ENCODE data around the gene DUSP22. TPM values are rescaled to one million over a fixed set of nuclear protein-coding genes. Genes with fewer than 3 reads are reported as not detected.

Gene DUSP22
- total RNA-seq, 1 donor from 2014 or later, result 61.2 TPM

- H3K4me1 ChIP-seq, result peaks cover 31% of the 10 kb centered on the region
- no peaks in the 10 kb centered on the region for H3K9me3 ChIP-seq
- H3K4me3 ChIP-seq, result no peak overlapping the region
- DNase-seq (no peak), ATAC-seq (no peak)
- intact Hi-C loops (cut with DNase I), result no loop called here
- no peak overlapping the region for H3K27ac ChIP-seq
- H3K27me3 ChIP-seq, result peaks cover 45% of the 10 kb centered on the region
- TF ChIP-seq CTCF (IDR thresholded peaks at IDR 0.05), result no peak
- H3K36me3 ChIP-seq, result no peaks in the 10 kb centered on the region
Observed at GRCh38 chr6:395432-396125, 103.3 kb downstream of the DUSP22 start.

GRCh38 chr6:396126-396520 is 103.8 kb downstream of the DUSP22 start:
- Histone ChIP-seq H3K4me1 (peaks cover 26% of the 10 kb centered on the region), H3K36me3 (no peaks in the 10 kb centered on the region), H3K27me3 (peaks cover 40% of the 10 kb centered on the region), H3K4me3 (no peak overlapping the region), H3K9me3 (no peaks in the 10 kb centered on the region), H3K27ac (no peak overlapping the region)
- TF ChIP-seq CTCF (IDR thresholded peaks at IDR 0.05), result no peak
- no peak for ATAC-seq
- intact Hi-C loops (cut with DNase I), result no loop called here
- DNase-seq, result no peak

DNA sequence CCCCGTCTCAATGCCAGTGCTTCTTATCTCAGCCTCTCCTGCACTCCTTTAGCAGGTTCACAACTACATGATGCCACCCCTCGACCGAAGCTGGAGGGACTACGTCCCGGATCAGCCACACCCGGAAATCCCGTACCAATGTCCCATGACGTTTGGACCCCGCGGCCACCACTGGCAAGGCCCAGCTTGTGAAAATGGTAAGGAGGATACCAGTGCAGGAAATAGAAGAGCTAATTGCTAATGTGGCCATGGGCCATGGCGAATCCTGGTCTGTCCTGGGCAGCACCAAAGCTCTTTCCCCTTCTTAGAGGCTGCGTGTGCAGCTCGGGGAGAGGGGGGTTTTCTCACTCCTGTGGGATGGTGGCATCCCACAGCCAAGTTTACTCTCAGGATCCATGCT is 104.8 kb downstream of the DUSP22 start:
- peaks cover 18% of the 10 kb centered on the region for H3K4me1 ChIP-seq
- DNase-seq, result no peak
- no peak for TF ChIP-seq CTCF (IDR thresholded peaks at IDR 0.05)
- intact Hi-C loops (cut with DNase I), result no loop called here
- H3K36me3 ChIP-seq, result no peaks in the 10 kb centered on the region
- no peaks in the 10 kb centered on the region for H3K9me3 ChIP-seq
- H3K4me3 ChIP-seq, result no peak overlapping the region
- peaks cover 32% of the 10 kb centered on the region for H3K27me3 ChIP-seq
- no peak for ATAC-seq
- no peak overlapping the region for H3K27ac ChIP-seq

DNA sequence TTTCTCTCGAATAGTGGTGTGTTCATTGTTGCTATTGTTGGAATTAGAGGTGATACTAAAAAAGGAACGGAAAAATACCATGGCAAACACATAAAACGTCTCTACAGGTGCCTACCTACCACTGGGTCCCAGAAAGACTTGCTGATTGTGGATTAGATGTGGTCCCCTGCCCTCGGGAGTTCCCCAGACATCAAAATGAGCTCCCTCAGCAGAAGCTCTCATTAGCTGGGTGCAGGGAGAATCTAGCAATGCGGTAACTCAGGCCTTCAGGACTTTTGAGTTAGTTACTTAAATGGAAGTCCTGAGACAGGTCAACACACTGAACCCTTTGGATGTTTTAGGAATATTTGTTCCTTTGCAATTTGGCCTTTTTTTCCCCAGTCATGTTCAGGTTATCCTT is 105.3 kb downstream of the DUSP22 start:
- intact Hi-C loops (cut with DNase I), result no loop called here
- no peaks in the 10 kb centered on the region for H3K36me3 ChIP-seq

DNA sequence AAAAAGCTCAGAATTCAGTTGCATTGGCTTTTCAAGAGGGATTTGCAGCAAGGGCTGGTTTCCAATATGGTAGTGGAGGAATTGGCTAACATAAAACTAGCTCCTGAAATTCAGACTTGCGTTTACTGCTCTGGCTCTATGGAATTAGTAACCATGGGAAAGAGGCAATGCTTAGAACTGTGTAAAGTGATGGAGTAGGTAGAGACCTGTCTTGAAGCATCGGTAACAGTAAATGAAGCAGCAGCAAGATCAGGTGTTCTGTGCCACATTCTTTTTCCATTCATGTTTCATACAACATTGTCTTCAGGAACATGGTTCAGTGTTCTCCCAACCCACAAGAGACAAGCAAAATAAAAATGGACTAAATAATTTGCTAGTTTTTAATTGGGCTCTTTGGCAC is 105.8 kb downstream of the DUSP22 start:
- Histone ChIP-seq H3K4me1 (peaks cover 8% of the 10 kb centered on the region), H3K27ac (no peak overlapping the region), H3K4me3 (no peak overlapping the region), H3K9me3 (no peaks in the 10 kb centered on the region), H3K36me3 (no peaks in the 10 kb centered on the region), H3K27me3 (peaks cover 22% of the 10 kb centered on the region)
- DNase-seq (no peak), ATAC-seq (no peak)
- no peak for TF ChIP-seq CTCF (IDR thresholded peaks at IDR 0.05)
- intact Hi-C loops (cut with DNase I), result no loop called here

More for the DNA sequence above, 105.3 kb downstream of the DUSP22 start:
- Histone ChIP-seq H3K27ac (no peak overlapping the region), H3K9me3 (no peaks in the 10 kb centered on the region), H3K4me3 (no peak overlapping the region), H3K27me3 (peaks cover 27% of the 10 kb centered on the region), H3K4me1 (peaks cover 13% of the 10 kb centered on the region)
- no peak for ATAC-seq
- no peak for DNase-seq
- TF ChIP-seq CTCF (IDR thresholded peaks at IDR 0.05), result no peak
